WI38 (cell line): Measurements from ENCODE around the gene HS6ST3.

Source experiments
- H3K4me3 ChIP-seq: 2 replicates; pipeline ENCODE4 v1.5.1; 2011; ENCODE audit warnings: low read depth, mild to moderate bottlenecking, control low read depth, low read length
- TF ChIP-seq, protein P1 (sequence below): IDR thresholded peaks from 2 replicates; pipeline ENCODE4 v1.5.1; 2012; ENCODE audit warnings: low read depth, mild to moderate bottlenecking, control low read depth, low read length

Gene HS6ST3

DNA sequence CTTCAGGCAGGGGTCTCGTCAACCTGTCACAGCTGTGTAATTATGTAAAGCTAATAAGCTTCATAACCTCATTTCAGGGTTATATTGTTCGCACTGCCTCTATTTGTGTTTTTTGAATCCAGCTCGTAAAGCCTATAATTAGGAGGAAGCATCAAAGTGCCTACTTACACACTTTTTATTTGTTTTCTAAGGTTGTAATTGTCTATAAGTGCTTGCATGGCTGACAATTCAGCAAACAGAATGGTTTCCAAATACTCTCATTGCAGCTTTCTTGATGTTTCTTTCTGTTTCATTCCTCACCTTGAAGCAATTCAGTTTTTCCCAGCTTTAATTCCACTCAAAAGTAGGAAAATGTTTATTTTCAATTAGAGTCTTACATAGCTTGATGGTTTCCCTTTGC lies 336.3 kb downstream of the HS6ST3 start:
- H3K4me3 ChIP-seq = no peak overlapping the region
- TF ChIP-seq, protein P1, sequence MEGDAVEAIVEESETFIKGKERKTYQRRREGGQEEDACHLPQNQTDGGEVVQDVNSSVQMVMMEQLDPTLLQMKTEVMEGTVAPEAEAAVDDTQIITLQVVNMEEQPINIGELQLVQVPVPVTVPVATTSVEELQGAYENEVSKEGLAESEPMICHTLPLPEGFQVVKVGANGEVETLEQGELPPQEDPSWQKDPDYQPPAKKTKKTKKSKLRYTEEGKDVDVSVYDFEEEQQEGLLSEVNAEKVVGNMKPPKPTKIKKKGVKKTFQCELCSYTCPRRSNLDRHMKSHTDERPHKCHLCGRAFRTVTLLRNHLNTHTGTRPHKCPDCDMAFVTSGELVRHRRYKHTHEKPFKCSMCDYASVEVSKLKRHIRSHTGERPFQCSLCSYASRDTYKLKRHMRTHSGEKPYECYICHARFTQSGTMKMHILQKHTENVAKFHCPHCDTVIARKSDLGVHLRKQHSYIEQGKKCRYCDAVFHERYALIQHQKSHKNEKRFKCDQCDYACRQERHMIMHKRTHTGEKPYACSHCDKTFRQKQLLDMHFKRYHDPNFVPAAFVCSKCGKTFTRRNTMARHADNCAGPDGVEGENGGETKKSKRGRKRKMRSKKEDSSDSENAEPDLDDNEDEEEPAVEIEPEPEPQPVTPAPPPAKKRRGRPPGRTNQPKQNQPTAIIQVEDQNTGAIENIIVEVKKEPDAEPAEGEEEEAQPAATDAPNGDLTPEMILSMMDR = no peak

DNA sequence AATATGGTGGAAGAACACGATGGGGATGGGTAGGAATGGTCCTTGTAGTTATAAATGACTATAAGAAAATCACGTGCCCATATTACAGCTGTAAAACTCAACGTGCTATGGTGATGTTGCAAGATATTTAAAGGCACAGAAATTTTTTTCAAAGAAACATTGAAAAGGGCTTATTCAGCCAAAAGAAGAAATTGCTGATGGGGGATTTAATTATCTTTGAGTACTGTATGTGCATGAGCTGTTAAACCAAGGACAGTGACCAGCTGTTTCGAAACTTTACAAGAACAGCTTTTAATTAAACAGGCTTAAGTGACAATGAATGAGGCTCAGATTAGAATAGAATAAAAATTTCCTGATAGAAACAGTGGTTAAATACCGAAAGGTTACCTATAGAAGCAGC lies 339.0 kb downstream of the HS6ST3 start:
- TF ChIP-seq, protein P1 = no peak
- H3K4me3 ChIP-seq = no peak overlapping the region

DNA sequence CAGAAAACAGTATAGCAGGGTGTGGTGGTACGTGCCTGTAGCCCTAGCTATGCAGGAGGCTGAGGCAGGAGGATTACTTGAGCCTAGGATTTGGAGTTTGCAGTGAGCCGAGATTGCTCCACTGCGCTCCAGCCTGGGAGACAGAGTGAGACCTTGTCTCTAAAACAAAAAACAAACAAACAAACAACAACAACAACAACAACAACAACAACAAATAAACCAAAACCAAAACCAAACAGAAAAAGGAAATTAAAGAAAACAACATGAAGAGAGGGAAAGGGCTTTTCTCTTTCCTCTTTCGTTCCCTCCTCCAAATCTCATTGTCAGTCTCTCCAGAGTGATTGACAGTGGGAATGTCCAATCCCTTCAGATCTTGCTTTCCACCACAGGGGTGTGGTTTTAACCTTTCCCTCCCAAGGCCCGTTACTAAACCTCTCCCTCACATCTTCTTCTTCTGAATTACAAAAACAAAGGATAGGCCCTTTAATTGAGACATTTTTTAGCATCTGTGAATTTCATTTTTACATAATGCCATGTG lies 341.2 kb downstream of the HS6ST3 start:
- no peak overlapping the region for H3K4me3 ChIP-seq
- TF ChIP-seq, protein P1 = no peak

DNA sequence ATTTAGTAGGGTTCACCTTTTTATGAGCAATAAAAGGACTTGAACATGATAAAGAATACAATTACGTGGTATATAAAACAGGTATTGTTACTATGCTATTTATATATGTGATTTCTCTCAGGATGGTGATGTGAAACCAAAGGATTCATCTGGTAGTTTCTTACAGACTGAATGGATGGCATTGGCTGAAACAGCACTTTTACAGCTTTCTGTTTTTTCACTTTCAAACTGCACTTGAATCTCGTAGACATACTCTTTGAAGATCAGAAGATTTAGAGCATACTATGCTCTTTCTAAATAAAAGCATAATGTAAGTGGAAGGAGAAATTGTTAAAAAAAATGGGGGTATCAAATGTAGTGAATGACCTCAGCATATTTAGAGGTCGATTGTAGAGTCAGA lies 354.8 kb downstream of the HS6ST3 start:
- TF ChIP-seq, protein P1 = no peak
- H3K4me3 ChIP-seq = no peak overlapping the region

DNA sequence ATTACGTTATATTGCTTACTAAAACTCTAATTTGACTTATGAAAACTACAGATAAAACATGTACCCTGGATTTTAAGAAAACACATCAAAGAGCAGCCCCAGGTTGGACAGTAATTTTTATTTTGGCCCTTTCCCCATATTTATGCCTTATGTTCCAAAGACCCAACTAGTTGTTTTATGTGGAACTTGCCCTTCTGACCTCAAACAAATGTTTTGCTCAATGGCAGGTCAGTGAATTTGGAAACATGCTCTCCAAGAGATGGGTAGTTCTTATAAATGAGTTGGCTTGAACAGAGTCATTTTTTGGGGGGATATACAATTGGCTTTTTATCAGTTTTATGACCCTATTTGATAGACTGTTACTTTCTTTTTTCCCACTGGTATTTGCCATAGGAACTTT lies 360.0 kb downstream of the HS6ST3 start:
- TF ChIP-seq, protein P1 = no peak
- H3K4me3 ChIP-seq = no peak overlapping the region

DNA sequence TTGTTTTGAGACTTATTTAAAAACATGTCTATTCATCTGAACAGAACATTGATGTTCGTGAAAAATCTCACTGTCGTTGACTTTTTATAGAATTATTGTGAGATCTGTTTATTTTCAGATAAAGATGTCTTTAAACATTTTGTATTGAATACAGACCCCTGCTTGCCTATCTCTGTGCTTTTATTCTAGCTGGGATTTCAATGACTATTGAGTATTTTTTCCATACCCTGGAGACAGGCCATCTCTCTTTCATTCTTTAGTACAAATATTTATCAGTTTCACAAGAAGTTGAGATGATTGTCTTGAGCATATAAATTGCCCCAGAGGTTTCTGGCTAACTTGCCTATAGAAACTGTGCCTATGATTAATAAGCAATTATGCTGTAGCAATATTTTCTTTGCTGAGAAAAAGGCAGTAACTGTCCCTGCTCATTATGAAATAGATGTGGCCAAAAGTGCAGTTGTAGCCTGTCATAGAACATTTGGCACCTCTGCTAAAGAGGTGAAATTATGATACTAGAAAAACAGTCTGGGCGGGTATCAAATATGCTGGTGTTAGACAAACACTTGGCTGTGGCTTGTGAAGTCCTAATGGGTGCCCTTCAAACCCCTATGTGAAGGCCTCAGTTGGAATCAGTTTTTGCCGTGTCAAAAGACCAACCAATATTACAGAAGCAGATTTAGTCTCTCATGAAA lies 360.6 kb downstream of the HS6ST3 start:
- TF ChIP-seq, protein P1 = no peak
- no peak overlapping the region for H3K4me3 ChIP-seq

DNA sequence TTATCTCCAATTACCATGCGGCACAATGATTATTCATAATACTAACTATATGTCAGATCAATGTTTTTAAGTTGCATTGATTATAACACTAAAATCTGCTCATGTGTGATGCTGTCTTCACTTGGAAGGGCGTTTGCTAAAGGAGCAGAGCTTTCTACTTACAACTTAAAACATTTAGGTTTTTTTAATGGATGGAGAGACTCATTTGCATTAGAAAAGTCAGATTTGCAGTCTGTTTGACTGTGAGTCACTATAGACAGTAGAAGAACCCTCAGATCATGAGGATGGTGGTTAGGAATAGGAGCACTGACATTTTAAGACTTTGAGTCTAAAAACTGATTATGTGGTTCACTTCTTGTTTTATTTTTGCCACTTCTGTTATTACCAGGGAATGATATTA lies 364.6 kb downstream of the HS6ST3 start:
- TF ChIP-seq, protein P1 = no peak
- H3K4me3 ChIP-seq = no peak overlapping the region
